SK-N-SH (cell line): Measurements from ENCODE around the gene SORBS1. TPM values are rescaled to one million over a fixed set of nuclear protein-coding genes. Genes with fewer than 3 reads are reported as not detected.

Source experiments
- CTCF ChIA-PET: fragments of 300-600, 350-600 bp; formaldehyde crosslinking; extraction: SDS; loops from one replicate; lab custom pipeline; 2021; lab: Yijun Ruan, JAX
- POLR2A ChIA-PET: fragments of 350-600 bp; sonication (Branson Sonifier 250); formaldehyde crosslinking; extraction: SDS; loops from one replicate; lab custom pipeline; 2020; ENCODE audit warnings: antibody characterized with exemption, inconsistent platforms; lab: Yijun Ruan, JAX
- DNase-seq: peaks from one replicate; pipeline ENCODE4 v3.0.0; 2012
- H2AFZ ChIP-seq: fragments of 200-600 bp; sonication (generic); 2 replicates; pipeline ENCODE4 v1.8.1; 2016; ENCODE audit warnings: antibody characterized with exemption, mild to moderate bottlenecking, low read depth
- H3F3A ChIP-seq: fragments of 200-600 bp; sonication (generic); replicated peaks from 2 replicates; pipeline ENCODE3; 2016; ENCODE audit warnings: antibody characterized with exemption, mild to moderate bottlenecking; ENCODE audit not compliant: insufficient read depth
- H3K27ac ChIP-seq, 2 experiments: fragments of 200-500 bp in 1 of 2; fragments of 200-600 bp in 1 of 2; sonication (Bioruptor generic) in 1 of 2; sonication (generic), shearing (Covaris generic) in 1 of 2; 2 replicates each; pipeline versions ENCODE4 v1.5.1 to v1.6.1; 2014 to 2016; ENCODE audit warnings: low read depth in 2 of 2, inconsistent platforms in 1 of 2, low read length in 1 of 2, mild to moderate bottlenecking in 1 of 2, mixed read lengths in 1 of 2
- H3K27me3 ChIP-seq: fragments of 200-600 bp; sonication (generic), shearing (Covaris generic); 2 replicates; pipeline ENCODE4 v1.6.1; 2016; ENCODE audit warnings: mixed run types; ENCODE audit not compliant: insufficient read depth
- H3K36me3 ChIP-seq, 2 experiments: fragments of 200-500 bp in 1 of 2; fragments of 200-600 bp in 1 of 2; sonication (Bioruptor generic) in 1 of 2; sonication (generic) in 1 of 2; replicated peaks in 1 of 2; 2 replicates each; pipeline versions ENCODE3 to v1.5.1; 2014 to 2016; ENCODE audit warnings: low read length in 1 of 2, mild to moderate bottlenecking in 1 of 2; ENCODE audit not compliant: insufficient read depth in 2 of 2, control insufficient read depth in 1 of 2
- H3K4me1 ChIP-seq, 2 experiments: fragments of 200-500 bp in 1 of 2; fragments of 200-600 bp in 1 of 2; sonication (Bioruptor generic) in 1 of 2; sonication (generic), shearing (Covaris generic) in 1 of 2; 2 replicates each; pipeline versions ENCODE4 v1.5.1 to v1.6.1; 2014 to 2016; ENCODE audit warnings: low read depth in 1 of 2, low read length in 1 of 2, mixed run types in 1 of 2; ENCODE audit not compliant: insufficient read depth in 2 of 2, control insufficient read depth in 1 of 2
- H3K4me2 ChIP-seq: fragments of 200-600 bp; sonication (generic), shearing (Covaris generic); 2 replicates; pipeline ENCODE4 v1.6.1; 2017; ENCODE audit warnings: mixed run types
- H3K4me3 ChIP-seq, 2 experiments: fragments of 200-500 bp in 1 of 2; fragments of 200-600 bp in 1 of 2; sonication (Bioruptor generic) in 1 of 2; sonication (generic), shearing (Covaris generic) in 1 of 2; 2 replicates each; pipeline versions ENCODE4 v1.5.1 to v1.8.1; 2014 to 2016; ENCODE audit warnings: low read depth in 2 of 2, inconsistent platforms in 1 of 2, low read length in 1 of 2, mild to moderate bottlenecking in 1 of 2, mixed read lengths in 1 of 2, moderate library complexity in 1 of 2
- H3K79me2 ChIP-seq: fragments of 200-600 bp; sonication (generic); 2 replicates; pipeline ENCODE4 v1.8.1; 2017; ENCODE audit warnings: mild to moderate bottlenecking; ENCODE audit not compliant: insufficient read depth
- H3K9ac ChIP-seq: fragments of 200-600 bp; sonication (generic); 2 replicates; pipeline ENCODE4 v1.6.1; 2017; ENCODE audit warnings: mixed run types
- H3K9me2 ChIP-seq: fragments of 200-600 bp; sonication (generic); 2 replicates; pipeline ENCODE4 v1.6.1; 2017; ENCODE audit warnings: mixed run types
- H3K9me3 ChIP-seq: fragments of 200-600 bp; sonication (generic); 2 replicates; pipeline ENCODE4 v1.6.1; 2017; ENCODE audit warnings: mixed run types, mild to moderate bottlenecking, moderate library complexity
- H4K20me1 ChIP-seq: fragments of 200-600 bp; sonication (generic); 2 replicates; pipeline ENCODE4 v1.6.1; 2017; ENCODE audit warnings: mild to moderate bottlenecking, mixed run types; ENCODE audit not compliant: insufficient read depth
- CHD2 ChIP-seq: fragments of 150-350 bp; IDR thresholded peaks from 2 replicates; pipeline ENCODE4 v1.6.1; 2018; ENCODE audit warnings: low read length; ENCODE audit not compliant: partially characterized antibody
- EP300 ChIP-seq, 2 experiments: IDR thresholded peaks; 2 replicates each; pipeline versions ENCODE4 v1.4.0 to v1.6.1; 2012; ENCODE audit warnings: borderline replicate concordance in 1 of 2, low read depth in 1 of 2, low read length in 1 of 2
- FOSL2 ChIP-seq: IDR thresholded peaks from 2 replicates; pipeline ENCODE4 v1.4.0; 2012; ENCODE audit warnings: low read depth, mild to moderate bottlenecking, moderate library complexity, borderline replicate concordance
- FOXJ3 ChIP-seq: sonication (generic); formaldehyde crosslinking; IDR thresholded peaks from 2 replicates; pipeline ENCODE4 v1.5.1; 2020; ENCODE audit warnings: mild to moderate bottlenecking, missing genetic modification reagents
- GABPA ChIP-seq: IDR thresholded peaks from 2 replicates; pipeline ENCODE4 v1.4.0; 2012; ENCODE audit warnings: low read depth, mild to moderate bottlenecking
- GATA2 ChIP-seq: sonication (generic); formaldehyde crosslinking; IDR thresholded peaks from 2 replicates; pipeline ENCODE4 v1.5.0; 2020; ENCODE audit warnings: mild to moderate bottlenecking, missing genetic modification reagents
- NFIC ChIP-seq: IDR thresholded peaks from 2 replicates; pipeline ENCODE4 v1.4.0; 2012; ENCODE audit warnings: borderline replicate concordance
- POLR2AphosphoS5 ChIP-seq: IDR thresholded peaks from 2 replicates; pipeline ENCODE4 v1.6.1; 2012; ENCODE audit warnings: low read depth, low read length
- RCOR1 ChIP-seq: fragments of 150-350 bp; IDR thresholded peaks from 2 replicates; pipeline ENCODE4 v1.6.1; 2017; ENCODE audit warnings: antibody characterized with exemption, low read length
- REST ChIP-seq: IDR thresholded peaks from 2 replicates; pipeline ENCODE4 v1.6.1; 2012; ENCODE audit warnings: mild to moderate bottlenecking, low read depth, low read length, moderate library complexity
- RFX5 ChIP-seq: IDR thresholded peaks from 2 replicates; pipeline ENCODE4 v1.6.1; 2012; ENCODE audit warnings: mild to moderate bottlenecking, improper control_type of control experiment, low read length
- SIN3A ChIP-seq: IDR thresholded peaks from 2 replicates; pipeline ENCODE4 v1.6.1; 2012; ENCODE audit warnings: low read depth, mild to moderate bottlenecking, low read length, moderate library complexity, borderline replicate concordance
- TEAD4 ChIP-seq: IDR thresholded peaks from 2 replicates; pipeline ENCODE4 v1.4.0; 2012; ENCODE audit warnings: mild to moderate bottlenecking, borderline replicate concordance; ENCODE audit not compliant: insufficient read depth
- WGBS: methylation state at CpG from one replicate; pipeline ENCODE4 v1.1.6; 2017; ENCODE audit warnings: low lambda C conversion rate; 5-methylcytosine and 5-hydroxymethylcytosine counted together
- polyA plus RNA-seq, 3 experiments: library from polyadenylated mRNA; depleted of rRNA; stranded (reverse); fragments of >200 nt; gene quantifications; 2 replicates each; pipeline ENCODE4 v1.2.3, GENCODE V29; 2012
- TF ChIP-seq, protein P1 (sequence below): IDR thresholded peaks from 2 replicates; pipeline ENCODE4 v1.4.0; 2012; ENCODE audit warnings: low read depth, borderline replicate concordance
- TF ChIP-seq, protein P2 (sequence below): IDR thresholded peaks from 2 replicates; pipeline ENCODE4 v1.4.0; 2012; ENCODE audit warnings: low read depth

The SORBS1 gene
- polyA plus RNA-seq, 1 of the 3 experiments (the other 2 are of a cell fraction), result 0.36 TPM

DNA sequence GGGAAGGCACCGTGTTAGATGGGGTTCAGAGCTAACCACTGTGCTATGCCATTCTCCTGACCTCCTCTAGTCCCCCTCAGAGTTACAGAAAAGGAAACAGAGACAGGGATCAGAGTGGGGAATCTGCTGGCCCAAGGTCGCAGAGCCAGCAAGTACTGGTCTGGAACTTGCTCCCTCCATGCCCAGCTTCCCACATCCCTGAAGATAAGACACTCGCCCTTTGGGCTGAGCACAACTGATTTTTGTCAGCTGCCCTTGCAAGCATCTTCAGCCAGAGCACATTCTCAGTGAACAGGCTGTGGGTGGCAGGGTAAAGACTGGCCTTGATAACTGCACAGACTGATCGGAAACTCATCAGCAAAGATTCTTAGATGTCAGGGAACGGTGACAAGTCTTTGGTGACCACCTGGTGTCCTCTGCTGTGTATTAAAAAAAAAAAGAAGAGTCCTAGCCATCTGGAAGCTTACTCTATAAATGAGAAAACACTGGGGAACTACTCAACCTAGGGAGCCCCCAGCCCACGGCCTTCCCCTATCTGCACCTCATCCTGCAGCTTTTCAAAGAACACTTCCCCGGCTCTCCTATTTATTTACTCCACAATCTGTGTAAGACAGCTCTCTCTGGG is 1.3 kb upstream of the SORBS1 start:
- CTCF ChIA-PET, result interaction anchor here (1.0 to 2.3 kb wide), 5 partner anchors 40 to 188 kb away, joined by 3 to 9 read pairs (median 4); no protein-coding TSS in a partner anchor
- Histone ChIP-seq H4K20me1 (no peaks in the 10 kb centered on the region), H3K4me1 (peaks cover 0 to 9% of the 10 kb centered on the region in 2 experiments; a peak in 1 of 4 replicates), H3K27ac (no peak overlapping the region), H3K4me3 (no peak overlapping the region), H3K27me3 (peaks cover 5% of the 10 kb centered on the region; the same call in 1 of the 2 replicates), H3K9me3 (no peaks in the 10 kb centered on the region), H3F3A (no peaks in the 10 kb centered on the region), H3K36me3 (no peaks in the 10 kb centered on the region), H3K79me2 (no peaks in the 10 kb centered on the region), H3K9me2 (no peaks in the 10 kb centered on the region), H2AFZ (no peak overlapping the region), H3K4me2 (no peak overlapping the region), H3K9ac (no peak overlapping the region)
- POLR2A ChIA-PET, result no interaction called here
- TF ChIP-seq, protein P1, sequence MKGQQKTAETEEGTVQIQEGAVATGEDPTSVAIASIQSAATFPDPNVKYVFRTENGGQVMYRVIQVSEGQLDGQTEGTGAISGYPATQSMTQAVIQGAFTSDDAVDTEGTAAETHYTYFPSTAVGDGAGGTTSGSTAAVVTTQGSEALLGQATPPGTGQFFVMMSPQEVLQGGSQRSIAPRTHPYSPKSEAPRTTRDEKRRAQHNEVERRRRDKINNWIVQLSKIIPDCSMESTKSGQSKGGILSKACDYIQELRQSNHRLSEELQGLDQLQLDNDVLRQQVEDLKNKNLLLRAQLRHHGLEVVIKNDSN, result no peak
- TF ChIP-seq RFX5 (no peak), CHD2 (no peak), GATA2 (no peak), SIN3A (no peak), TEAD4 (no peak), GABPA (no peak), REST (no peak), FOXJ3 (CRISPR knock-in tag) (no peak), NFIC (no peak), EP300 (IDR thresholded peaks at IDR 0.05; ENCODE audit: borderline replicate concordance in 1 of 2, low read depth in 1 of 2, low read length in 1 of 2) (no peak), FOSL2 (no peak), RCOR1 (no peak), POLR2AphosphoS5 (no peak)
- TF ChIP-seq, protein P2, sequence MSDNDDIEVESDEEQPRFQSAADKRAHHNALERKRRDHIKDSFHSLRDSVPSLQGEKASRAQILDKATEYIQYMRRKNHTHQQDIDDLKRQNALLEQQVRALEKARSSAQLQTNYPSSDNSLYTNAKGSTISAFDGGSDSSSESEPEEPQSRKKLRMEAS, result no peak
- WGBS, result 69% methylated on average over 7 of the region's 7 CpGs
- DNase-seq, result no peak
